GM23248 (cell line): ENCODE data around the gene ABRAXAS1. TPM values are rescaled to one million over a fixed set of nuclear protein-coding genes. Genes with fewer than 3 reads are reported as not detected.
"Not testable (repeated sequence)": the region's sequence is repeated elsewhere in the genome, so short reads cannot be mapped to it uniquely, and the experiment has no call there.

Experiments used
- DNase-seq: peaks from one replicate; pipeline ENCODE4 v3.0.0-alpha.2; 2015
- H2AFZ ChIP-seq: fragments of 200-600 bp; sonication (generic); 2 replicates; pipeline ENCODE4 v1.6.1; 2016; ENCODE audit warnings: antibody characterized with exemption
- H3F3A ChIP-seq: fragments of 200-600 bp; sonication (generic); 2 replicates; pipeline ENCODE4 v1.6.1; 2016; ENCODE audit warnings: mild to moderate bottlenecking, antibody characterized with exemption, mixed run types; ENCODE audit not compliant: insufficient read depth
- H3K27ac ChIP-seq: fragments of 200-600 bp; sonication (generic); 2 replicates; pipeline ENCODE4 v1.5.1; 2016; ENCODE audit warnings: mild to moderate bottlenecking
- H3K27me3 ChIP-seq: fragments of 200-600 bp; sonication (generic); replicated peaks from 2 replicates; pipeline ENCODE4 v1.6.1; 2016; ENCODE audit warnings: mild to moderate bottlenecking; ENCODE audit not compliant: insufficient read depth
- H3K36me3 ChIP-seq: fragments of 200-600 bp; sonication (generic); 2 replicates; pipeline ENCODE4 v1.6.1; 2016; ENCODE audit warnings: low read depth, mild to moderate bottlenecking
- H3K4me1 ChIP-seq: fragments of 200-600 bp; sonication (generic); 2 replicates; pipeline ENCODE4 v1.6.1; 2016; ENCODE audit warnings: mild to moderate bottlenecking; ENCODE audit not compliant: insufficient read depth
- H3K4me2 ChIP-seq: fragments of 200-600 bp; sonication (generic); one replicate; pipeline ENCODE4 v1.6.1; 2016; ENCODE audit warnings: mild to moderate bottlenecking; ENCODE audit not compliant: unreplicated experiment
- H3K4me3 ChIP-seq: fragments of 200-600 bp; sonication (generic); 2 replicates; pipeline ENCODE4 v1.5.1; 2016; ENCODE audit warnings: mild to moderate bottlenecking
- H3K79me2 ChIP-seq: fragments of 200-600 bp; sonication (generic); 2 replicates; pipeline ENCODE4 v1.6.1; 2016; ENCODE audit warnings: mild to moderate bottlenecking; ENCODE audit not compliant: insufficient read depth
- H3K9ac ChIP-seq: fragments of 200-600 bp; sonication (generic); 2 replicates; pipeline ENCODE4 v1.6.1; 2016; ENCODE audit warnings: mild to moderate bottlenecking
- H3K9me2 ChIP-seq: fragments of 200-600 bp; sonication (generic); 2 replicates; pipeline ENCODE4 v1.6.1; 2016; ENCODE audit warnings: mixed run types, mild to moderate bottlenecking, moderate library complexity; ENCODE audit not compliant: insufficient read depth
- H3K9me3 ChIP-seq: fragments of 200-600 bp; sonication (generic); one replicate; pipeline ENCODE4 v1.6.1; 2017; ENCODE audit warnings: low read depth
- H4K20me1 ChIP-seq: fragments of 200-600 bp; sonication (generic); 2 replicates; pipeline ENCODE4 v1.6.0; 2016; ENCODE audit not compliant: insufficient read depth
- EZH2 ChIP-seq: fragments of 200-600 bp; sonication (generic); IDR thresholded peaks from 2 replicates; pipeline ENCODE4 v1.6.1; 2018; ENCODE audit warnings: antibody characterized with exemption, mild to moderate bottlenecking; ENCODE audit not compliant: insufficient read depth, poor library complexity, severe bottlenecking
- EZH2phosphoT487 ChIP-seq: fragments of 200-600 bp; sonication (generic); IDR thresholded peaks from 2 replicates; pipeline ENCODE4 v1.6.1; 2018; ENCODE audit warnings: antibody characterized with exemption, moderate library complexity, mild to moderate bottlenecking, low read depth; ENCODE audit not compliant: insufficient read depth
- WGBS, 2 experiments: methylation state at CpG; one replicate each; pipeline ENCODE4 v1.1.6; 2015 to 2017; ENCODE audit warnings: low lambda C conversion rate in 2 of 2, low coverage in 1 of 2; ENCODE audit errors: missing lambda C conversion rate in 2 of 2; 5-methylcytosine and 5-hydroxymethylcytosine counted together
- in situ Hi-C: fragments of 300-500 bp; cut with MboI; formaldehyde crosslinking; loops from 2 replicates; pipeline ENCODE4 v1.15.0; 2020
- polyA plus RNA-seq: library from polyadenylated mRNA; unstranded; fragments of >200 nt; fragmentation: Nextera tagmentation; extraction: Ambion mirVana; gene quantifications from 2 replicates; pipeline ENCODE4 v1.2.1, GENCODE V29; 2016
- total RNA-seq: library from RNA; depleted of rRNA; stranded (reverse); fragments of >200 nt; shearing (Covaris generic); gene quantifications from 2 replicates; pipeline ENCODE4 v1.2.3, GENCODE V29; 2014

ABRAXAS1 gene
- total and polyA plus RNA-seq, 2 experiments from 2014 or later = 5.8 to 15.6 TPM

- H4K20me1 ChIP-seq = no peaks in the 10 kb centered on the region
- no peaks in the 10 kb centered on the region for H3K36me3 ChIP-seq
- peaks cover 1% of the 10 kb centered on the region for H3F3A ChIP-seq
- no peak overlapping the region for H3K27ac ChIP-seq
- no peak overlapping the region for H3K4me3 ChIP-seq
- H3K9ac ChIP-seq = no peak overlapping the region
- H3K9me3 ChIP-seq = no peaks in the 10 kb centered on the region
- H3K27me3 ChIP-seq = no peaks in the 10 kb centered on the region
- no peak overlapping the region for H3K4me2 ChIP-seq
- no peak for TF ChIP-seq EZH2phosphoT487
- H3K79me2 ChIP-seq = no peaks in the 10 kb centered on the region
- H2AFZ ChIP-seq = no peak overlapping the region
- in situ Hi-C loops = loop anchor here (5.0 to 25.0 kb wide), 4 partner anchors 127 to 1002 kb away; no protein-coding TSS in a partner anchor
- H3K9me2 ChIP-seq = no peaks in the 10 kb centered on the region
- H3K4me1 ChIP-seq = peaks cover under 1% of the 10 kb centered on the region; the same call in 1 of the 2 replicates
- no peak for DNase-seq
- WGBS, 2 experiments = 75% methylated on average over 4 of the region's 4 CpGs
Measured at GRCh38 chr4:83510442-83510841, 25.5 kb upstream of the ABRAXAS1 start.

GRCh38 chr4:83509156-83509585 is 24.3 kb upstream of the ABRAXAS1 start:
- in situ Hi-C loops = loop anchor here (25.0 kb wide), 3 partner anchors 453 to 1003 kb away; no protein-coding TSS in a partner anchor
- H2AFZ ChIP-seq = peak overlapping the region; percentile 72
- H3K9me3 ChIP-seq, H3K9ac ChIP-seq, H4K20me1 ChIP-seq, H3K9me2 ChIP-seq, H3K36me3 ChIP-seq, H3K4me2 ChIP-seq, H3K79me2 ChIP-seq, H3K4me1 ChIP-seq, H3K27ac ChIP-seq, H3K27me3 ChIP-seq, H3F3A ChIP-seq, H3K4me3 ChIP-seq: not testable (repeated sequence)
- 46 to 50% methylated on average over 3 of the region's 3 CpGs for WGBS, 2 experiments
- peak; percentile 68 for DNase-seq

GRCh38 chr4:83504996-83505395 is 20.1 kb upstream of the ABRAXAS1 start:
- Histone ChIP-seq H3K9me3 (no peaks in the 10 kb centered on the region), H3K36me3 (no peaks in the 10 kb centered on the region), H3K79me2 (no peaks in the 10 kb centered on the region), H4K20me1 (no peaks in the 10 kb centered on the region), H3K9me2 (no peaks in the 10 kb centered on the region), H3K4me1 (no peaks in the 10 kb centered on the region), H2AFZ (no peak overlapping the region), H3F3A (no peaks in the 10 kb centered on the region), H3K27me3 (no peaks in the 10 kb centered on the region), H3K4me3 (no peak overlapping the region), H3K9ac (no peak overlapping the region), H3K4me2 (no peak overlapping the region), H3K27ac (no peak overlapping the region)
- 88 to 89% methylated on average over 10 of the region's 10 CpGs for WGBS, 2 experiments
- DNase-seq = no peak
- TF ChIP-seq EZH2phosphoT487 (no peak), EZH2 (no peak)
- in situ Hi-C loops = loop anchor here (25.0 kb wide), 3 partner anchors 457 to 1007 kb away; no protein-coding TSS in a partner anchor

- Histone ChIP-seq H3F3A (no peaks in the 10 kb centered on the region), H3K4me1 (no peaks in the 10 kb centered on the region), H3K9me2 (no peaks in the 10 kb centered on the region), H3K9ac (no peak overlapping the region), H3K4me3 (no peak overlapping the region), H3K36me3 (no peaks in the 10 kb centered on the region), H3K79me2 (no peaks in the 10 kb centered on the region), H3K27ac (no peak overlapping the region), H3K9me3 (no peaks in the 10 kb centered on the region), H2AFZ (no peak overlapping the region), H3K4me2 (no peak overlapping the region), H3K27me3 (no peaks in the 10 kb centered on the region), H4K20me1 (no peaks in the 10 kb centered on the region)
- WGBS, 2 experiments = 51% methylated on average over 4 of the region's 4 CpGs
- in situ Hi-C loops = loop anchor here (25.0 kb wide), 3 partner anchors 458 to 1008 kb away; no protein-coding TSS in a partner anchor
- no peak for DNase-seq
- TF ChIP-seq EZH2 (no peak), EZH2phosphoT487 (no peak)
Measured at GRCh38 chr4:83504503-83504902, 19.6 kb upstream of the ABRAXAS1 start.

GRCh38 chr4:83503974-83504373 is 19.1 kb upstream of the ABRAXAS1 start:
- H3K27me3 ChIP-seq = no peaks in the 10 kb centered on the region
- no peak for DNase-seq
- no peak overlapping the region for H2AFZ ChIP-seq
- no peaks in the 10 kb centered on the region for H3K9me2 ChIP-seq
- no peaks in the 10 kb centered on the region for H4K20me1 ChIP-seq
- in situ Hi-C loops = loop anchor here (25.0 kb wide), 3 partner anchors 458 to 1008 kb away; no protein-coding TSS in a partner anchor
- H3K79me2 ChIP-seq = no peaks in the 10 kb centered on the region
- H3K4me2 ChIP-seq = no peak overlapping the region
- H3K27ac ChIP-seq = no peak overlapping the region
- no peak overlapping the region for H3K4me3 ChIP-seq
- no peak overlapping the region for H3K9ac ChIP-seq
- H3K4me1 ChIP-seq = no peaks in the 10 kb centered on the region
- H3K9me3 ChIP-seq = no peaks in the 10 kb centered on the region
- TF ChIP-seq EZH2 (no peak), EZH2phosphoT487 (no peak)
- H3K36me3 ChIP-seq = no peaks in the 10 kb centered on the region
- no peaks in the 10 kb centered on the region for H3F3A ChIP-seq

GRCh38 chr4:83501671-83502070 is 16.8 kb upstream of the ABRAXAS1 start:
- 79 to 84% methylated on average over 3 of the region's 3 CpGs for WGBS, 2 experiments

More at GRCh38 chr4:83501671-83502070, 16.8 kb upstream of the ABRAXAS1 start:
- not testable (repeated sequence) for H3K27me3 ChIP-seq, H3K4me2 ChIP-seq, H4K20me1 ChIP-seq, H3K9me3 ChIP-seq, H3K36me3 ChIP-seq, H3K4me1 ChIP-seq, H2AFZ ChIP-seq, H3K9me2 ChIP-seq, H3K79me2 ChIP-seq, H3K9ac ChIP-seq, DNase-seq, H3K27ac ChIP-seq, H3K4me3 ChIP-seq, H3F3A ChIP-seq
- in situ Hi-C loops = loop anchor here (25.0 kb wide), 3 partner anchors 461 to 1011 kb away; no protein-coding TSS in a partner anchor
